ENCODE data around the gene CCDC102A. TPM values are rescaled to one million over a fixed set of nuclear protein-coding genes. Genes with fewer than 3 reads are reported as not detected.

CCDC102A gene
- total and polyA plus RNA-seq, 10 of the 15 experiments (the other 5 are each of a cell fraction or from before 2014, with no cell fraction given) = 0.03 to 5.9 (median 2.4) TPM

DNA sequence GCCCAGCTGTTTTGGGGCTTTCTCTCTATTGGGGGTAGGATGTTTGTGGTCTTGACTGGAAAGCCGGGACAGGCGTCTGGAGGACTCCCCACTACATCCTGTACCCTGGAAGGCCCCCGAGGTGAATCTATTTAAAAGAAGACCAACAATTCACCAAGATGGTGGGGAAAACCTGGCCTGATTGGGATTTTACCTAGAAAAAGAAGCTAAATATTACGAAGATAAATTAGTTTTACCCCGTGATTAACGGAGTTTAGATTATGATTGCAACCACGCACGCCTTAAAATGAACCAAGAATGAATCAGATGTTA, 779 bp upstream of the CCDC102A start:
- ATAC-seq (no peak), DNase-seq (ENCODE audit: low read depth, low spot score) (no peak), FAIRE-seq (no peak)
- Histone ChIP-seq H3K9me3 (replicated peaks; ENCODE audit: control insufficient read depth, insufficient read depth, low read length) (no peaks in the 10 kb centered on the region), H3K4me3 (peak overlapping the region; percentile 87), H3K4me1 (ENCODE audit: control insufficient read depth, insufficient read depth, low read length) (peaks cover 73% of the 10 kb centered on the region), H3K79me2 (ENCODE audit: control insufficient read depth, insufficient read depth, low read length) (peaks cover 9% of the 10 kb centered on the region), H3K4me2 (ENCODE audit: control insufficient read depth, insufficient read depth) (peak overlapping the region; percentile 84), H2AFZ (ENCODE audit: control insufficient read depth, low read depth, low read length) (no peak overlapping the region), H4K20me1 (ENCODE audit: control insufficient read depth, insufficient read depth) (no peaks in the 10 kb centered on the region), H3K36me3 (ENCODE audit: control insufficient read depth in 2 of 2, insufficient read depth in 2 of 2, low read length in 1 of 2) (no peaks in the 10 kb centered on the region), H3K27me3 (replicated peaks in 1 of 2; ENCODE audit: control insufficient read depth in 2 of 2, insufficient read depth in 2 of 2, low read length in 1 of 2) (no peaks in the 10 kb centered on the region), H3K9ac (ENCODE audit: control insufficient read depth, insufficient read depth, low read length) (peak overlapping the region; percentile 65), H3K27ac (ENCODE audit: control insufficient read depth, insufficient read depth) (peak overlapping the region; percentile 85)
- ChIA-PET RAD21 (ENCODE audit: unreplicated experiment) (interaction anchor here (0.7 to 3.0 kb wide), 13 partner anchors 9 to 239 kb away, joined by 3 to 19 read pairs (median 6); partner anchors contain the start of genes CIAPIN1, COQ9 and DOK4), POLR2A (interaction anchor here (0.6 to 1.9 kb wide), 6 partner anchors 9 to 167 kb away, joined by 3 to 11 read pairs (median 4); partner anchors contain the start of gene DOK4), SMC1A (ENCODE audit: uncharacterized antibody, unreplicated experiment) (interaction anchor here (0.7 to 3.0 kb wide), 14 partner anchors 10 to 620 kb away, joined by 3 to 25 read pairs (median 4); partner anchors contain the start of gene DOK4), CTCF (interaction anchor here (0.7 to 3.3 kb wide), 14 partner anchors 8 to 185 kb away, joined by 3 to 18 read pairs (median 5); partner anchors contain the start of gene DOK4)
- TSS peak; percentile 39 for BruUV-seq (replicated peaks)
- 2% methylated on average over 8 of the region's 8 CpGs for WGBS (ENCODE audit: insufficient coverage, insufficient replicate concordance, low lambda C conversion rate, missing lambda C conversion rate)
- intact Hi-C loops (cut with micrococcal nuclease; ENCODE audit: unreplicated experiment) = loop anchor here (2.0 to 5.0 kb wide), 3 partner anchors 50 to 350 kb away; partner anchors contain the start of genes DOK4, PSME3IP1 and RSPRY1
- in situ Hi-C loops (cut with MboI) = no loop called here
- TF ChIP-seq ETV6 (conservative IDR thresholded peaks at IDR 0.05 in 1 of 2, IDR thresholded peaks at IDR 0.05 in 1 of 2; ENCODE audit: borderline replicate concordance in 1 of 2, low read depth in 1 of 2) (peak in 1 of 2 experiments; percentile 24; a peak in 1 of 4 replicates), TCF12 (IDR thresholded peaks at IDR 0.05; ENCODE audit: low read depth, low read length) (peak; percentile 56; the same call in 1 of the 2 replicates), IKZF2 (IDR thresholded peaks at IDR 0.05) (peak; percentile 65 to 69; a peak in 3 of 4 replicates), MEF2B (IDR thresholded peaks at IDR 0.05; ENCODE audit: partially characterized antibody, poor library complexity, severe bottlenecking) (peak; percentile 5), IKZF1 (conservative IDR thresholded peaks at IDR 0.05) (peak; percentile 48; the same call in 1 of the 2 replicates), SKIL (IDR thresholded peaks at IDR 0.05; ENCODE audit: low read depth, poor library complexity, severe bottlenecking) (peak; percentile 82), CREM (IDR thresholded peaks at IDR 0.05; ENCODE audit: low read depth) (no peak), DPF2 (IDR thresholded peaks at IDR 0.05) (0 out of 2 replicates have a peak, but pooled peaks have one; percentile 9), MEF2A (IDR thresholded peaks at IDR 0.05; ENCODE audit: insufficient read depth, low read depth, low read length) (0 out of 2 replicates have a peak, but pooled peaks have one; percentile 25), MTA2 (IDR thresholded peaks at IDR 0.05; ENCODE audit: low read depth) (peak; percentile 33; the same call in 1 of the 2 replicates), EP300 (IDR thresholded peaks at IDR 0.05; ENCODE audit: borderline replicate concordance in 1 of 2, control insufficient read depth in 1 of 2, low read depth in 2 of 2, low read length in 2 of 2) (peak in 1 of 2 experiments; percentile 52; a peak in 1 of 4 replicates), MTA3 (IDR thresholded peaks at IDR 0.05; ENCODE audit: borderline replicate concordance, low read length) (no peak), SMAD1 (IDR thresholded peaks at IDR 0.05; ENCODE audit: low read depth, partially characterized antibody) (no peak), ZBED1 (IDR thresholded peaks at IDR 0.05; ENCODE audit: borderline replicate concordance) (0 out of 2 replicates have a peak, but pooled peaks have one; percentile 39)
- TF ChIP-seq, protein P1, sequence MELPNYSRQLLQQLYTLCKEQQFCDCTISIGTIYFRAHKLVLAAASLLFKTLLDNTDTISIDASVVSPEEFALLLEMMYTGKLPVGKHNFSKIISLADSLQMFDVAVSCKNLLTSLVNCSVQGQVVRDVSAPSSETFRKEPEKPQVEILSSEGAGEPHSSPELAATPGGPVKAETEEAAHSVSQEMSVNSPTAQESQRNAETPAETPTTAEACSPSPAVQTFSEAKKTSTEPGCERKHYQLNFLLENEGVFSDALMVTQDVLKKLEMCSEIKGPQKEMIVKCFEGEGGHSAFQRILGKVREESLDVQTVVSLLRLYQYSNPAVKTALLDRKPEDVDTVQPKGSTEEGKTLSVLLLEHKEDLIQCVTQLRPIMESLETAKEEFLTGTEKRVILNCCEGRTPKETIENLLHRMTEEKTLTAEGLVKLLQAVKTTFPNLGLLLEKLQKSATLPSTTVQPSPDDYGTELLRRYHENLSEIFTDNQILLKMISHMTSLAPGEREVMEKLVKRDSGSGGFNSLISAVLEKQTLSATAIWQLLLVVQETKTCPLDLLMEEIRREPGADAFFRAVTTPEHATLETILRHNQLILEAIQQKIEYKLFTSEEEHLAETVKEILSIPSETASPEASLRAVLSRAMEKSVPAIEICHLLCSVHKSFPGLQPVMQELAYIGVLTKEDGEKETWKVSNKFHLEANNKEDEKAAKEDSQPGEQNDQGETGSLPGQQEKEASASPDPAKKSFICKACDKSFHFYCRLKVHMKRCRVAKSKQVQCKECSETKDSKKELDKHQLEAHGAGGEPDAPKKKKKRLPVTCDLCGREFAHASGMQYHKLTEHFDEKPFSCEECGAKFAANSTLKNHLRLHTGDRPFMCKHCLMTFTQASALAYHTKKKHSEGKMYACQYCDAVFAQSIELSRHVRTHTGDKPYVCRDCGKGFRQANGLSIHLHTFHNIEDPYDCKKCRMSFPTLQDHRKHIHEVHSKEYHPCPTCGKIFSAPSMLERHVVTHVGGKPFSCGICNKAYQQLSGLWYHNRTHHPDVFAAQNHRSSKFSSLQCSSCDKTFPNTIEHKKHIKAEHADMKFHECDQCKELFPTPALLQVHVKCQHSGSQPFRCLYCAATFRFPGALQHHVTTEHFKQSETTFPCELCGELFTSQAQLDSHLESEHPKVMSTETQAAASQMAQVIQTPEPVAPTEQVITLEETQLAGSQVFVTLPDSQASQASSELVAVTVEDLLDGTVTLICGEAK (IDR thresholded peaks at IDR 0.05; ENCODE audit: borderline replicate concordance) = peak; percentile 0; the same call in 1 of the 2 replicates

All from GM12878 (cell line).